ENCODE results near the gene PEPD.

PEPD gene

DNA sequence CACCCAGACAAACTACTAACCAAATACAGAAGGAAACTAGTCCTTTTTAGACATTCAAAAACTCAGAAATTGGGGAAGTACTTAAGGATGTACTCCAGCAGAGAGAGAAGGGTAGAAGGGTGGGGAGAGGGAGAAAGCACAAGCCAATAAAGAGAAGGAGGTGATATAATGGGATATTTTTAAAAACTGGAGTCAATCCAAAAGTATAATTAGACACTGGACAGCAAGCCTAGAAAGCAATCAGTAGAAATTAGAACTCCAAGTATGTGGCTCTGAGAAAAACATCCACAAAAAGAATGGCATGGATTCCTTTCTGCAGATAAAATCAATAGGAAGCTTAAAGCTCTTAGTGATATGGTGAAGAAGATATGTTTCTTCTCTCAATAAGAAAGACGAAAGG lies 55.8 kb downstream of the PEPD start:
- Histone ChIP-seq H2AFZ (ENCODE audit: low read length) (no peak overlapping the region), H3K9me2 (replicated peaks; ENCODE audit: insufficient read depth, low read length) (no peaks in the 10 kb centered on the region), H3F3A (ENCODE audit: insufficient read depth, low read length) (no peaks in the 10 kb centered on the region), H3K9ac (ENCODE audit: low read length) (no peak overlapping the region), H3K4me1 (ENCODE audit: low read length) (no peaks in the 10 kb centered on the region), H3K9me3 (replicated peaks; ENCODE audit: insufficient read depth, low read length) (no peaks in the 10 kb centered on the region), H3K36me3 (replicated peaks; ENCODE audit: insufficient read depth, low read length) (no peaks in the 10 kb centered on the region), H3K4me3 (ENCODE audit: low read length) (no peak overlapping the region), H3K79me2 (ENCODE audit: low read length) (no peaks in the 10 kb centered on the region), H3K27me3 (replicated peaks; ENCODE audit: insufficient read depth, low read length) (no peaks in the 10 kb centered on the region), H3K27ac (ENCODE audit: low read length) (no peak overlapping the region), H3K4me2 (ENCODE audit: low read depth, low read length) (no peak overlapping the region), H4K20me1 (ENCODE audit: insufficient read depth, low read length) (no peaks in the 10 kb centered on the region)
- no peak for DNase-seq
- TF ChIP-seq EZH2 (optimal IDR thresholded peaks at IDR 0.05; ENCODE audit: low read depth, low read length) (no peak), EZH2phosphoT487 (IDR thresholded peaks at IDR 0.05; ENCODE audit: low read length) (no peak)
- TF ChIP-seq, protein P1, sequence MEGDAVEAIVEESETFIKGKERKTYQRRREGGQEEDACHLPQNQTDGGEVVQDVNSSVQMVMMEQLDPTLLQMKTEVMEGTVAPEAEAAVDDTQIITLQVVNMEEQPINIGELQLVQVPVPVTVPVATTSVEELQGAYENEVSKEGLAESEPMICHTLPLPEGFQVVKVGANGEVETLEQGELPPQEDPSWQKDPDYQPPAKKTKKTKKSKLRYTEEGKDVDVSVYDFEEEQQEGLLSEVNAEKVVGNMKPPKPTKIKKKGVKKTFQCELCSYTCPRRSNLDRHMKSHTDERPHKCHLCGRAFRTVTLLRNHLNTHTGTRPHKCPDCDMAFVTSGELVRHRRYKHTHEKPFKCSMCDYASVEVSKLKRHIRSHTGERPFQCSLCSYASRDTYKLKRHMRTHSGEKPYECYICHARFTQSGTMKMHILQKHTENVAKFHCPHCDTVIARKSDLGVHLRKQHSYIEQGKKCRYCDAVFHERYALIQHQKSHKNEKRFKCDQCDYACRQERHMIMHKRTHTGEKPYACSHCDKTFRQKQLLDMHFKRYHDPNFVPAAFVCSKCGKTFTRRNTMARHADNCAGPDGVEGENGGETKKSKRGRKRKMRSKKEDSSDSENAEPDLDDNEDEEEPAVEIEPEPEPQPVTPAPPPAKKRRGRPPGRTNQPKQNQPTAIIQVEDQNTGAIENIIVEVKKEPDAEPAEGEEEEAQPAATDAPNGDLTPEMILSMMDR (IDR thresholded peaks at IDR 0.05; ENCODE audit: low read length) = no peak

DNA sequence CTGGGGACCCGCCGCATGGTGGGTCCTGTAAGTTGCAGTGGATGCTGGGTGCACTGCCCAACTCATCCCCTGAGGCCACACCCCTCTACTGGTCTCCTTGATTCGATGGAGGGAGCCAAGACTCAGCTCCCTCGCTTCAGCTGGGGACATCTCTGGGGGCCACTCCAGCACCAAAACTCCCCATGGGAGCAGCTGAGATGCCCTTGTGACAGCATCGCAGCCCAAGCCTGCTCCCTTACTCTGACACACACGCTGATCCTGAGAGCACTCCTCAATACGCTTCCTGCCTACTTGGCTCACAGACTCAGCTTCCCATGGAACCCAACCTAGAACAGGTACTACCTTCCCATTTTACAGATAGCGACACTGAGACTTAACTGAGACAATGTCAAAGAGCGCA lies 56.2 kb downstream of the PEPD start:
- H3K79me2 ChIP-seq (ENCODE audit: low read length) = no peaks in the 10 kb centered on the region
- no peak overlapping the region for H3K4me2 ChIP-seq (ENCODE audit: low read depth, low read length)
- H3K27ac ChIP-seq (ENCODE audit: low read length) = no peak overlapping the region
- H3K36me3 ChIP-seq (replicated peaks; ENCODE audit: insufficient read depth, low read length) = no peaks in the 10 kb centered on the region
- TF ChIP-seq EZH2phosphoT487 (IDR thresholded peaks at IDR 0.05; ENCODE audit: low read length) (no peak), EZH2 (optimal IDR thresholded peaks at IDR 0.05; ENCODE audit: low read depth, low read length) (no peak)
- TF ChIP-seq, protein P1 (IDR thresholded peaks at IDR 0.05; ENCODE audit: low read length) = no peak
- no peaks in the 10 kb centered on the region for H3K4me1 ChIP-seq (ENCODE audit: low read length)
- no peaks in the 10 kb centered on the region for H4K20me1 ChIP-seq (ENCODE audit: insufficient read depth, low read length)
- no peak overlapping the region for H3K4me3 ChIP-seq (ENCODE audit: low read length)
- H3F3A ChIP-seq (ENCODE audit: insufficient read depth, low read length) = no peaks in the 10 kb centered on the region
- H2AFZ ChIP-seq (ENCODE audit: low read length) = no peak overlapping the region
- no peak overlapping the region for H3K9ac ChIP-seq (ENCODE audit: low read length)
- no peaks in the 10 kb centered on the region for H3K9me2 ChIP-seq (replicated peaks; ENCODE audit: insufficient read depth, low read length)
- H3K27me3 ChIP-seq (replicated peaks; ENCODE audit: insufficient read depth, low read length) = no peaks in the 10 kb centered on the region
- H3K9me3 ChIP-seq (replicated peaks; ENCODE audit: insufficient read depth, low read length) = no peaks in the 10 kb centered on the region
- DNase-seq = no peak

DNA sequence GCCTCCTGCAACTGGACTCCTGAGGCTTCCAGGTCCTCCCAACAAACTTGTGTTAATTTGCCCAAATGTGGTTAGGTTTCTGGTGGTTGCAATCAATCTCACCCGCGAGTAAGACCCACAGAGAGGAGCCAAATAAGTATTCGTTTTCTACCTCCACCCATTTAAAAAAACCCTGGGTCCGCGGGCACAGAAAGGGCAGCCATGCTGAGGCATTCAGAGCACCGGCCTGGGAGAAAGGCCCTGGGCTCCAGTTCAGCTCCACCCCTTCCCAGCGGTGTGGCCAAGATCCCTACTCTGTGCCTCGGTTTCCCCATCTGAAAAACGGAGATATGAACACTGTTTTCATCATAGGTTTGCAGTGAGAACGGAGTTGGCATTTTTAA lies 56.9 kb downstream of the PEPD start:
- no peak overlapping the region for H3K9ac ChIP-seq (ENCODE audit: low read length)
- no peaks in the 10 kb centered on the region for H3K9me2 ChIP-seq (replicated peaks; ENCODE audit: insufficient read depth, low read length)
- H3K9me3 ChIP-seq (replicated peaks; ENCODE audit: insufficient read depth, low read length) = no peaks in the 10 kb centered on the region
- DNase-seq = no peak
- no peaks in the 10 kb centered on the region for H3K79me2 ChIP-seq (ENCODE audit: low read length)
- TF ChIP-seq EZH2 (optimal IDR thresholded peaks at IDR 0.05; ENCODE audit: low read depth, low read length) = no peak
- TF ChIP-seq, protein P1 (IDR thresholded peaks at IDR 0.05; ENCODE audit: low read length) = no peak
- no peak for TF ChIP-seq EZH2phosphoT487 (IDR thresholded peaks at IDR 0.05; ENCODE audit: low read length)
- no peaks in the 10 kb centered on the region for H3K27me3 ChIP-seq (replicated peaks; ENCODE audit: insufficient read depth, low read length)
- H3K4me1 ChIP-seq (ENCODE audit: low read length) = no peaks in the 10 kb centered on the region
- H3F3A ChIP-seq (ENCODE audit: insufficient read depth, low read length) = no peaks in the 10 kb centered on the region
- no peaks in the 10 kb centered on the region for H3K36me3 ChIP-seq (replicated peaks; ENCODE audit: insufficient read depth, low read length)
- H3K27ac ChIP-seq (ENCODE audit: low read length) = no peak overlapping the region
- no peaks in the 10 kb centered on the region for H4K20me1 ChIP-seq (ENCODE audit: insufficient read depth, low read length)
- H3K4me3 ChIP-seq (ENCODE audit: low read length) = no peak overlapping the region
- no peak overlapping the region for H3K4me2 ChIP-seq (ENCODE audit: low read depth, low read length)
- no peak overlapping the region for H2AFZ ChIP-seq (ENCODE audit: low read length)
